HepG2 (cell line): ENCODE results near the gene MGAT2. TPM values are rescaled to one million over a fixed set of nuclear protein-coding genes. Genes with fewer than 3 reads are reported as not detected.

Source experiments
- SSRP1 ChIP-seq: IDR thresholded peaks from 2 replicates; pipeline ENCODE4 v1.6.1; 2016; ENCODE audit warnings: control low read depth
- ZNF441 ChIP-seq: sonication (generic); formaldehyde crosslinking; IDR thresholded peaks from 2 replicates; pipeline ENCODE4 v1.7.0; 2021; ENCODE audit warnings: missing genetic modification reagents, borderline replicate concordance
- ZSCAN20 ChIP-seq: sonication (generic); formaldehyde crosslinking; IDR thresholded peaks from 2 replicates; pipeline ENCODE4 v1.4.0; 2020; ENCODE audit warnings: missing genetic modification reagents, mild to moderate bottlenecking, borderline replicate concordance
- ZZZ3 ChIP-seq: sonication (generic); formaldehyde crosslinking; IDR thresholded peaks from 2 replicates; pipeline ENCODE4 v1.4.0; 2020; ENCODE audit warnings: missing genetic modification reagents, mild to moderate bottlenecking, borderline replicate concordance
- polyA plus RNA-seq, 8 experiments: library from polyadenylated mRNA; depleted of rRNA in 3 of 8; stranded (reverse) in 7 of 8; unstranded in 1 of 8; fragments of >200 nt; fragmentation: Illumina TruSeq in 4 of 8; extraction: Trizol in 4 of 8; gene quantifications; 2 replicates each; pipeline versions ENCODE4 v1.2.1 to v1.2.3, GENCODE V29; 2011 to 2016; ENCODE audit warnings: low read depth in 4 of 8, missing spikeins in 1 of 8, mixed read lengths in 1 of 8; ENCODE audit not compliant: insufficient read depth in 1 of 8
- total RNA-seq, 5 experiments: library from RNA; depleted of rRNA; stranded (reverse); fragments of >200 nt; fragmentation: Illumina TruSeq; extraction: Trizol; gene quantifications; 2 replicates each; pipeline ENCODE4 v1.2.3, GENCODE V29; 2016; ENCODE audit warnings: low read depth in 1 of 5
- TF ChIP-seq, protein P1 (sequence below): IDR thresholded peaks from 2 replicates; pipeline ENCODE4 v1.6.1; 2012; ENCODE audit warnings: low read length, improper control_type of control experiment
- TF ChIP-seq, protein P2 (sequence below): sonication (generic); formaldehyde crosslinking; IDR thresholded peaks from 2 replicates; pipeline ENCODE4 v1.4.0; 2020; ENCODE audit warnings: mild to moderate bottlenecking, missing genetic modification reagents

MGAT2 gene
- total and polyA plus RNA-seq, 2 of the 13 experiments (the other 11 are each of a cell fraction or from before 2014, with no cell fraction given): 12.9 to 51.9 TPM

DNA sequence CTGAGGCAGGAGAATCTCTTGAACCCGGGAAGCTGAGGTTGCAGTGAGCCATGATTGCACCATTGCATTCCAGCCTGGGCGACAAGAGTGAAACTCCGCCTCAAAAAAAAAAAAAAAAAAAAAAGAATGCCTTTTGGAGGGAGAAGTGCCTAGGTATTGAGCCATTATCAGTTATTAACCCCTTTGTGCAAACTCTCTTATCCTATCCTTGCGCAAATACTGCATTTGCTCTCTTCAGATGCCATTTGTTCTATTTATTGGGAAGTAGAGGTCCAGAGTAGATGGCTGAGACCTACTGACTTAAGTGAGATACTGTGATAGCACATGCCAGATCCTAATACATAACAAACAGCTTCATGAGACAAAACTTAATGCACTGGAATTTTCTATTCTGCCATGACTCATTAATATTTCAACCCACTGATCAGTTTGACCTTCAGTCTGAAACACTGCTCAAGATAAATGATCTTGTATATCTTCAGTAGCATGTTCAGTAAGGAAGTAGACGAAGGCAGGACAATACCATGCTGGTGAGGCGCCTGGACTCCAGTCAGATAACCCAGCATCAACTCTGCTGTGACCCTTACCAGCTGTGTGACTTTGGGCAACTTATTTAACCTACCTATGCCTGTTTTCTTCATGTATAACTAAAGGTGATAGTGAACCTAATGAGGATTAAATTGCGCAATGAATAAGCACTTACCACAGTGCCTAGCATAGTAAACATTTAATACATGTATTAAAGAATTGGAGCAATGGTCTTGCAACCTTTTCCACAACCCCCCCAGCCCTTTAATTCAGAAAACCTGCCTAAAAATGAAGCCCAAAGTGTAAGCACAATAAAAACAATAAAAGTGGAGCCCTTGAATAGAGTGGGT, 20.2 kb downstream of the MGAT2 start (continued):
- TF ChIP-seq, protein P1, sequence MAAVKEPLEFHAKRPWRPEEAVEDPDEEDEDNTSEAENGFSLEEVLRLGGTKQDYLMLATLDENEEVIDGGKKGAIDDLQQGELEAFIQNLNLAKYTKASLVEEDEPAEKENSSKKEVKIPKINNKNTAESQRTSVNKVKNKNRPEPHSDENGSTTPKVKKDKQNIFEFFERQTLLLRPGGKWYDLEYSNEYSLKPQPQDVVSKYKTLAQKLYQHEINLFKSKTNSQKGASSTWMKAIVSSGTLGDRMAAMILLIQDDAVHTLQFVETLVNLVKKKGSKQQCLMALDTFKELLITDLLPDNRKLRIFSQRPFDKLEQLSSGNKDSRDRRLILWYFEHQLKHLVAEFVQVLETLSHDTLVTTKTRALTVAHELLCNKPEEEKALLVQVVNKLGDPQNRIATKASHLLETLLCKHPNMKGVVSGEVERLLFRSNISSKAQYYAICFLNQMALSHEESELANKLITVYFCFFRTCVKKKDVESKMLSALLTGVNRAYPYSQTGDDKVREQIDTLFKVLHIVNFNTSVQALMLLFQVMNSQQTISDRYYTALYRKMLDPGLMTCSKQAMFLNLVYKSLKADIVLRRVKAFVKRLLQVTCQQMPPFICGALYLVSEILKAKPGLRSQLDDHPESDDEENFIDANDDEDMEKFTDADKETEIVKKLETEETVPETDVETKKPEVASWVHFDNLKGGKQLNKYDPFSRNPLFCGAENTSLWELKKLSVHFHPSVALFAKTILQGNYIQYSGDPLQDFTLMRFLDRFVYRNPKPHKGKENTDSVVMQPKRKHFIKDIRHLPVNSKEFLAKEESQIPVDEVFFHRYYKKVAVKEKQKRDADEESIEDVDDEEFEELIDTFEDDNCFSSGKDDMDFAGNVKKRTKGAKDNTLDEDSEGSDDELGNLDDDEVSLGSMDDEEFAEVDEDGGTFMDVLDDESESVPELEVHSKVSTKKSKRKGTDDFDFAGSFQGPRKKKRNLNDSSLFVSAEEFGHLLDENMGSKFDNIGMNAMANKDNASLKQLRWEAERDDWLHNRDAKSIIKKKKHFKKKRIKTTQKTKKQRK: no peak
- TF ChIP-seq ZZZ3: no peak
- TF ChIP-seq, protein P2, sequence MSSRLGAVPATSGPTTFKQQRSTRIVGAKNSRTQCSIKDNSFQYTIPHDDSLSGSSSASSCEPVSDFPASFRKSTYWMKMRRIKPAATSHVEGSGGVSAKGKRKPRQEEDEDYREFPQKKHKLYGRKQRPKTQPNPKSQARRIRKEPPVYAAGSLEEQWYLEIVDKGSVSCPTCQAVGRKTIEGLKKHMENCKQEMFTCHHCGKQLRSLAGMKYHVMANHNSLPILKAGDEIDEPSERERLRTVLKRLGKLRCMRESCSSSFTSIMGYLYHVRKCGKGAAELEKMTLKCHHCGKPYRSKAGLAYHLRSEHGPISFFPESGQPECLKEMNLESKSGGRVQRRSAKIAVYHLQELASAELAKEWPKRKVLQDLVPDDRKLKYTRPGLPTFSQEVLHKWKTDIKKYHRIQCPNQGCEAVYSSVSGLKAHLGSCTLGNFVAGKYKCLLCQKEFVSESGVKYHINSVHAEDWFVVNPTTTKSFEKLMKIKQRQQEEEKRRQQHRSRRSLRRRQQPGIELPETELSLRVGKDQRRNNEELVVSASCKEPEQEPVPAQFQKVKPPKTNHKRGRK (CRISPR knock-in tag): no peak
- no peak for TF ChIP-seq ZSCAN20 (CRISPR knock-in tag)
- TF ChIP-seq ZNF441 (CRISPR knock-in tag): 0 out of 2 replicates have a peak, but pooled peaks have one; percentile 29
- TF ChIP-seq SSRP1 (CRISPR knock-in tag): no peak
